Central memory CD8-positive, alpha-beta T cell (primary cell): ENCODE results near the gene ATP10B.

ENCODE experiments used
- ATAC-seq: fragments of 150-1000 bp; cut with Tn5 transposase; replicated peaks from 2 replicates; pipeline ENCODE4 v1.10.0; 2022; ENCODE audit warnings: mild to moderate bottlenecking, moderate FRiP score, moderate number of reproducible peaks; ENCODE audit not compliant: poor library complexity, severe bottlenecking; ENCODE audit errors: extremely low read depth
- DNase-seq, 2 donors: peaks; one replicate each; pipeline ENCODE4 v3.0.0; 2021; ENCODE audit warnings: low spot score in 2 of 2
- H3K27ac Mint-ChIP-seq: one replicate; pipeline ENCODE4 v1.8.0; 2022; ENCODE audit warnings: low read depth, mild to moderate bottlenecking, moderate library complexity, mixed read lengths
- H3K27me3 Mint-ChIP-seq: one replicate; pipeline ENCODE4 v1.8.0; 2022; ENCODE audit warnings: mixed read lengths
- H3K36me3 Mint-ChIP-seq: one replicate; pipeline ENCODE4 v1.8.0; 2022; ENCODE audit warnings: mild to moderate bottlenecking, moderate library complexity, mixed read lengths; ENCODE audit not compliant: insufficient read depth
- H3K4me1 Mint-ChIP-seq: one replicate; pipeline ENCODE4 v1.8.0; 2022; ENCODE audit warnings: mixed read lengths
- H3K4me3 Mint-ChIP-seq: one replicate; pipeline ENCODE4 v1.8.0; 2022; ENCODE audit warnings: mild to moderate bottlenecking, moderate library complexity, mixed read lengths
- H3K9me3 Mint-ChIP-seq: one replicate; pipeline ENCODE4 v1.8.0; 2022; ENCODE audit warnings: mixed read lengths

ATP10B gene

GRCh38 chr5:160651692-160652645 is 200.0 kb downstream of the ATP10B start:
- H3K27me3 Mint-ChIP-seq, result peaks cover 19% of the 10 kb centered on the region
- H3K27ac Mint-ChIP-seq, result no peak overlapping the region
- no peak overlapping the region for H3K4me3 Mint-ChIP-seq
- no peaks in the 10 kb centered on the region for H3K4me1 Mint-ChIP-seq
- H3K9me3 Mint-ChIP-seq, result no peaks in the 10 kb centered on the region
- H3K36me3 Mint-ChIP-seq, result no peaks in the 10 kb centered on the region
- ATAC-seq (no peak), DNase-seq (no peak)

- H3K27me3 Mint-ChIP-seq, result peaks cover 17% of the 10 kb centered on the region
- H3K36me3 Mint-ChIP-seq, result no peaks in the 10 kb centered on the region
- ATAC-seq (no peak), DNase-seq (no peak)
- H3K27ac Mint-ChIP-seq, result no peak overlapping the region
- H3K4me1 Mint-ChIP-seq, result no peaks in the 10 kb centered on the region
- no peaks in the 10 kb centered on the region for H3K9me3 Mint-ChIP-seq
- H3K4me3 Mint-ChIP-seq, result no peak overlapping the region
Observed at GRCh38 chr5:160649304-160649703, 202.7 kb downstream of the ATP10B start.

- ATAC-seq (no peak), DNase-seq (no peak)
- H3K4me3 Mint-ChIP-seq, result no peak overlapping the region
- H3K36me3 Mint-ChIP-seq, result no peaks in the 10 kb centered on the region
- no peaks in the 10 kb centered on the region for H3K9me3 Mint-ChIP-seq
- H3K4me1 Mint-ChIP-seq, result no peaks in the 10 kb centered on the region
- no peak overlapping the region for H3K27ac Mint-ChIP-seq
- H3K27me3 Mint-ChIP-seq, result peaks cover 30% of the 10 kb centered on the region
Observed at GRCh38 chr5:160646033-160646432, 206.0 kb downstream of the ATP10B start.

GRCh38 chr5:160643616-160644240 is 208.3 kb downstream of the ATP10B start:
- Mint-ChIP-seq H3K36me3 (no peaks in the 10 kb centered on the region), H3K4me1 (no peaks in the 10 kb centered on the region), H3K4me3 (no peak overlapping the region), H3K9me3 (no peaks in the 10 kb centered on the region), H3K27me3 (peaks cover 39% of the 10 kb centered on the region), H3K27ac (no peak overlapping the region)
- ATAC-seq (no peak), DNase-seq (no peak)

- ATAC-seq (no peak), DNase-seq (no peak)
- no peaks in the 10 kb centered on the region for H3K9me3 Mint-ChIP-seq
- H3K4me3 Mint-ChIP-seq, result no peak overlapping the region
- peaks cover 38% of the 10 kb centered on the region for H3K27me3 Mint-ChIP-seq
- no peak overlapping the region for H3K27ac Mint-ChIP-seq
- no peaks in the 10 kb centered on the region for H3K4me1 Mint-ChIP-seq
- no peaks in the 10 kb centered on the region for H3K36me3 Mint-ChIP-seq
Observed at GRCh38 chr5:160641405-160641804, 210.6 kb downstream of the ATP10B start.

- Mint-ChIP-seq H3K4me1 (no peaks in the 10 kb centered on the region), H3K9me3 (no peaks in the 10 kb centered on the region), H3K27me3 (peaks cover 38% of the 10 kb centered on the region), H3K27ac (no peak overlapping the region), H3K4me3 (no peak overlapping the region), H3K36me3 (no peaks in the 10 kb centered on the region)
- ATAC-seq, result no peak
- DNase-seq, result no peak
Observed at GRCh38 chr5:160640406-160640805, 211.6 kb downstream of the ATP10B start.

- DNase-seq (no peak), ATAC-seq (no peak)
- no peaks in the 10 kb centered on the region for H3K9me3 Mint-ChIP-seq
- peaks cover 29% of the 10 kb centered on the region for H3K27me3 Mint-ChIP-seq
- no peak overlapping the region for H3K27ac Mint-ChIP-seq
- no peaks in the 10 kb centered on the region for H3K4me1 Mint-ChIP-seq
- no peaks in the 10 kb centered on the region for H3K36me3 Mint-ChIP-seq
- no peak overlapping the region for H3K4me3 Mint-ChIP-seq
Observed at GRCh38 chr5:160638161-160638742, 213.8 kb downstream of the ATP10B start.

GRCh38 chr5:160637357-160638090 is 214.5 kb downstream of the ATP10B start:
- peaks cover 25% of the 10 kb centered on the region for H3K27me3 Mint-ChIP-seq
- DNase-seq (no peak), ATAC-seq (no peak)
- H3K36me3 Mint-ChIP-seq, result no peaks in the 10 kb centered on the region
- H3K4me1 Mint-ChIP-seq, result no peaks in the 10 kb centered on the region
- H3K4me3 Mint-ChIP-seq, result no peak overlapping the region
- H3K27ac Mint-ChIP-seq, result no peak overlapping the region
- no peaks in the 10 kb centered on the region for H3K9me3 Mint-ChIP-seq

- peaks cover 28% of the 10 kb centered on the region for H3K27me3 Mint-ChIP-seq
- H3K27ac Mint-ChIP-seq, result no peak overlapping the region
- H3K4me3 Mint-ChIP-seq, result no peak overlapping the region
- no peaks in the 10 kb centered on the region for H3K4me1 Mint-ChIP-seq
- DNase-seq (no peak), ATAC-seq (no peak)
- no peaks in the 10 kb centered on the region for H3K36me3 Mint-ChIP-seq
- no peaks in the 10 kb centered on the region for H3K9me3 Mint-ChIP-seq
Observed at GRCh38 chr5:160635663-160636062, 216.3 kb downstream of the ATP10B start.

- H3K36me3 Mint-ChIP-seq, result no peaks in the 10 kb centered on the region
- no peak overlapping the region for H3K4me3 Mint-ChIP-seq
- H3K27ac Mint-ChIP-seq, result no peak overlapping the region
- H3K4me1 Mint-ChIP-seq, result no peaks in the 10 kb centered on the region
- peaks cover 34% of the 10 kb centered on the region for H3K27me3 Mint-ChIP-seq
- ATAC-seq, result no peak
- DNase-seq, result no peak
- H3K9me3 Mint-ChIP-seq, result no peaks in the 10 kb centered on the region
Observed at GRCh38 chr5:160635046-160635445, 217.0 kb downstream of the ATP10B start.

GRCh38 chr5:160629003-160629402 is 223.0 kb downstream of the ATP10B start:
- H3K4me1 Mint-ChIP-seq, result no peaks in the 10 kb centered on the region
- H3K27me3 Mint-ChIP-seq, result peaks cover 53% of the 10 kb centered on the region
- H3K9me3 Mint-ChIP-seq, result no peaks in the 10 kb centered on the region
- H3K4me3 Mint-ChIP-seq, result no peak overlapping the region
- no peak for ATAC-seq
- DNase-seq, result no peak
- no peak overlapping the region for H3K27ac Mint-ChIP-seq
- no peaks in the 10 kb centered on the region for H3K36me3 Mint-ChIP-seq

- no peak overlapping the region for H3K27ac Mint-ChIP-seq
- peaks cover 57% of the 10 kb centered on the region for H3K27me3 Mint-ChIP-seq
- no peak overlapping the region for H3K4me3 Mint-ChIP-seq
- no peak for ATAC-seq
- no peaks in the 10 kb centered on the region for H3K4me1 Mint-ChIP-seq
- no peaks in the 10 kb centered on the region for H3K36me3 Mint-ChIP-seq
- no peaks in the 10 kb centered on the region for H3K9me3 Mint-ChIP-seq
- no peak for DNase-seq
Observed at GRCh38 chr5:160628619-160628968, 223.4 kb downstream of the ATP10B start.
